GM12878 (cell line): ENCODE results near the gene USP14. TPM values are rescaled to one million over a fixed set of nuclear protein-coding genes. Genes with fewer than 3 reads are reported as not detected.

Experiments used
- JUND ChIP-seq: IDR thresholded peaks from 2 replicates; pipeline ENCODE4 v1.6.1; 2012; ENCODE audit warnings: low read depth, mild to moderate bottlenecking, low read length, improper control_type of control experiment, moderate library complexity
- POLR2AphosphoS5 ChIP-seq: IDR thresholded peaks from 2 replicates; pipeline ENCODE4 v1.6.1; 2011; ENCODE audit warnings: mild to moderate bottlenecking, low read length, inconsistent platforms
- SIX5 ChIP-seq: IDR thresholded peaks from 2 replicates; pipeline ENCODE4 v1.6.1; 2011; ENCODE audit warnings: mild to moderate bottlenecking, low read depth, low read length, moderate library complexity; ENCODE audit not compliant: severe bottlenecking
- SREBF1 ChIP-seq: IDR thresholded peaks from 2 replicates; pipeline ENCODE4 v1.6.1; 2012; ENCODE audit warnings: mild to moderate bottlenecking, low read length
- polyA plus RNA-seq, 11 experiments: library from polyadenylated mRNA; depleted of rRNA in 4 of 11; unstranded in 6 of 11; stranded (reverse) in 5 of 11; fragments of >200 nt; fragmentation: Nextera tagmentation in 4 of 11; fragmentation: Illumina TruSeq in 1 of 11; extraction: Ambion mirVana in 4 of 11; extraction: Trizol in 1 of 11; gene quantifications; 1 replicate in 1 of 11; 2 replicates in 10 of 11; pipeline versions ENCODE4 v1.2.1 to v1.2.3, GENCODE V29; 2011 to 2016; ENCODE audit warnings: inconsistent platforms in 2 of 11, missing spikeins in 2 of 11, low read depth in 1 of 11
- total RNA-seq, 4 experiments: library from RNA; depleted of rRNA in 3 of 4; stranded (reverse); fragments of >200 nt in 3 of 4; fragmentation: Illumina TruSeq in 1 of 4; extraction: Trizol in 1 of 4; gene quantifications; 2 replicates each; pipeline versions ENCODE4 v1.2.1 to v1.2.3, GENCODE V29; 2013 to 2021
- TF ChIP-seq, protein P1 (sequence below): fragments of 450-650 bp; IDR thresholded peaks from 2 replicates; pipeline ENCODE4 v1.6.1; 2017; ENCODE audit warnings: antibody characterized with exemption, mild to moderate bottlenecking, moderate library complexity
- TF ChIP-seq, protein P2 (sequence below): IDR thresholded peaks from 2 replicates; pipeline ENCODE4 v1.6.1; 2011; ENCODE audit warnings: mild to moderate bottlenecking, low read depth, low read length, moderate library complexity; ENCODE audit not compliant: insufficient replicate concordance
- TF ChIP-seq, protein P3 (sequence below), 3 experiments: IDR thresholded peaks in 2 of 3; conservative IDR thresholded peaks in 1 of 3; 2 replicates each; pipeline ENCODE4 v1.5.1; 2011; ENCODE audit warnings: low read depth in 3 of 3, low read length in 3 of 3, mild to moderate bottlenecking in 3 of 3, control low read depth in 2 of 3, moderate library complexity in 2 of 3, inconsistent platforms in 1 of 3, mixed read lengths in 1 of 3; ENCODE audit not compliant: control insufficient read depth in 2 of 3, insufficient read depth in 1 of 3; ENCODE audit errors: extremely low read depth in 1 of 3

Gene USP14
- total and polyA plus RNA-seq, 10 of the 15 experiments (the other 5 are each of a cell fraction or from before 2014, with no cell fraction given), result 14.3 to 127 (median 29.6) TPM

DNA sequence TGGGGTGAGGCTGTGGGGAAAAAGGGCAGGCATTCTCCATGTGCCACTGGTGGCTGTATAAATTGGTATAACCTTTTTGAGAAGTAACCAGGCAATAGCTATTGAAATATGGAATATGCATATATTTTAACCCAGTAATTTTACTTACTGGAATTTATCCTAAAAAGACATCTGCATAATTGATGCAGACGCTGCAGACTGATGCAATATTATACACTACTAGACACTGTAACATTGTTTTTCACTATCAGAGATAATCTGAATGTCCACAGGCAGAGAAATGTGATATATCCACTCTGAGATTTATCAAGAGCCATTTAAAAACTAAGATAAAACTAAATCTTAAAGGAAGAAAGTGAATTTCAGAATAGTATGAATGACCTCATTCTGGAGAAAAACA, 94.8 kb downstream of the USP14 start (continued):
- TF ChIP-seq, protein P1, sequence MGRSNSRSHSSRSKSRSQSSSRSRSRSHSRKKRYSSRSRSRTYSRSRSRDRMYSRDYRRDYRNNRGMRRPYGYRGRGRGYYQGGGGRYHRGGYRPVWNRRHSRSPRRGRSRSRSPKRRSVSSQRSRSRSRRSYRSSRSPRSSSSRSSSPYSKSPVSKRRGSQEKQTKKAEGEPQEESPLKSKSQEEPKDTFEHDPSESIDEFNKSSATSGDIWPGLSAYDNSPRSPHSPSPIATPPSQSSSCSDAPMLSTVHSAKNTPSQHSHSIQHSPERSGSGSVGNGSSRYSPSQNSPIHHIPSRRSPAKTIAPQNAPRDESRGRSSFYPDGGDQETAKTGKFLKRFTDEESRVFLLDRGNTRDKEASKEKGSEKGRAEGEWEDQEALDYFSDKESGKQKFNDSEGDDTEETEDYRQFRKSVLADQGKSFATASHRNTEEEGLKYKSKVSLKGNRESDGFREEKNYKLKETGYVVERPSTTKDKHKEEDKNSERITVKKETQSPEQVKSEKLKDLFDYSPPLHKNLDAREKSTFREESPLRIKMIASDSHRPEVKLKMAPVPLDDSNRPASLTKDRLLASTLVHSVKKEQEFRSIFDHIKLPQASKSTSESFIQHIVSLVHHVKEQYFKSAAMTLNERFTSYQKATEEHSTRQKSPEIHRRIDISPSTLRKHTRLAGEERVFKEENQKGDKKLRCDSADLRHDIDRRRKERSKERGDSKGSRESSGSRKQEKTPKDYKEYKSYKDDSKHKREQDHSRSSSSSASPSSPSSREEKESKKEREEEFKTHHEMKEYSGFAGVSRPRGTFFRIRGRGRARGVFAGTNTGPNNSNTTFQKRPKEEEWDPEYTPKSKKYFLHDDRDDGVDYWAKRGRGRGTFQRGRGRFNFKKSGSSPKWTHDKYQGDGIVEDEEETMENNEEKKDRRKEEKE, result no peak
- TF ChIP-seq SIX5, result no peak
- TF ChIP-seq, protein P2, sequence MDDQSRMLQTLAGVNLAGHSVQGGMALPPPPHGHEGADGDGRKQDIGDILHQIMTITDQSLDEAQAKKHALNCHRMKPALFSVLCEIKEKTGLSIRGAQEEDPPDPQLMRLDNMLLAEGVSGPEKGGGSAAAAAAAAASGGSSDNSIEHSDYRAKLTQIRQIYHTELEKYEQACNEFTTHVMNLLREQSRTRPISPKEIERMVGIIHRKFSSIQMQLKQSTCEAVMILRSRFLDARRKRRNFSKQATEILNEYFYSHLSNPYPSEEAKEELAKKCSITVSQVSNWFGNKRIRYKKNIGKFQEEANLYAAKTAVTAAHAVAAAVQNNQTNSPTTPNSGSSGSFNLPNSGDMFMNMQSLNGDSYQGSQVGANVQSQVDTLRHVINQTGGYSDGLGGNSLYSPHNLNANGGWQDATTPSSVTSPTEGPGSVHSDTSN, result no peak
- TF ChIP-seq POLR2AphosphoS5, result no peak
- no peak for TF ChIP-seq JUND
- TF ChIP-seq SREBF1, result no peak
- TF ChIP-seq, protein P3, sequence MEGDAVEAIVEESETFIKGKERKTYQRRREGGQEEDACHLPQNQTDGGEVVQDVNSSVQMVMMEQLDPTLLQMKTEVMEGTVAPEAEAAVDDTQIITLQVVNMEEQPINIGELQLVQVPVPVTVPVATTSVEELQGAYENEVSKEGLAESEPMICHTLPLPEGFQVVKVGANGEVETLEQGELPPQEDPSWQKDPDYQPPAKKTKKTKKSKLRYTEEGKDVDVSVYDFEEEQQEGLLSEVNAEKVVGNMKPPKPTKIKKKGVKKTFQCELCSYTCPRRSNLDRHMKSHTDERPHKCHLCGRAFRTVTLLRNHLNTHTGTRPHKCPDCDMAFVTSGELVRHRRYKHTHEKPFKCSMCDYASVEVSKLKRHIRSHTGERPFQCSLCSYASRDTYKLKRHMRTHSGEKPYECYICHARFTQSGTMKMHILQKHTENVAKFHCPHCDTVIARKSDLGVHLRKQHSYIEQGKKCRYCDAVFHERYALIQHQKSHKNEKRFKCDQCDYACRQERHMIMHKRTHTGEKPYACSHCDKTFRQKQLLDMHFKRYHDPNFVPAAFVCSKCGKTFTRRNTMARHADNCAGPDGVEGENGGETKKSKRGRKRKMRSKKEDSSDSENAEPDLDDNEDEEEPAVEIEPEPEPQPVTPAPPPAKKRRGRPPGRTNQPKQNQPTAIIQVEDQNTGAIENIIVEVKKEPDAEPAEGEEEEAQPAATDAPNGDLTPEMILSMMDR (IDR thresholded peaks at IDR 0.05 in 2 of 3, conservative IDR thresholded peaks at IDR 0.05 in 1 of 3; ENCODE audit: control insufficient read depth in 2 of 3, extremely low read depth in 1 of 3, insufficient read depth in 1 of 3, low read depth in 3 of 3, low read length in 3 of 3), result no peak
